GM12878 (cell line): ENCODE results near the gene CCDC191. TPM values are rescaled to one million over a fixed set of nuclear protein-coding genes. Genes with fewer than 3 reads are reported as not detected.

ENCODE experiments used
- ATAC-seq: fragments of 200-7000 bp; cut with Tn5 transposase; 3 replicates; pipeline ENCODE4 v1.9.1; 2020; ENCODE audit warnings: mild to moderate bottlenecking, moderate library complexity
- BruUV-seq: library from RNA; stranded (reverse); fragments of 400-500 nt; replicated peaks from 2 replicates; lab custom pipeline; 2021; lab: Mats Ljungman, UMichigan
- CTCF ChIA-PET: fragments of 300-600 bp; sonication (Branson Sonifier 250); formaldehyde crosslinking; extraction: SDS; loops from one replicate; lab custom pipeline; 2021; ENCODE audit warnings: inconsistent platforms; lab: Yijun Ruan, JAX
- POLR2A ChIA-PET: fragments of 350-600 bp; formaldehyde crosslinking; extraction: SDS; loops from one replicate; lab custom pipeline; 2021; ENCODE audit warnings: inconsistent platforms; lab: Charles Lee
- RAD21 ChIA-PET: fragments of 300-600 bp; sonication (Branson Sonifier 250); formaldehyde crosslinking; loops from one replicate; lab custom pipeline; 2023; ENCODE audit warnings: antibody characterized with exemption; ENCODE audit not compliant: unreplicated experiment; lab: Charles Lee
- SMC1A ChIA-PET: fragments of 300-600 bp; sonication (Branson Sonifier 250); formaldehyde crosslinking; loops from one replicate; lab custom pipeline; 2023; ENCODE audit not compliant: unreplicated experiment, uncharacterized antibody; lab: Charles Lee
- DNase-seq: peaks from one replicate; pipeline ENCODE4 v3.0.0-alpha.2; 2011; ENCODE audit warnings: low read depth, low spot score
- FAIRE-seq: peaks from 3 replicates; lab custom pipeline; 2011; peaks lifted over from hg19 to GRCh38; lab: Jason Lieb, UNC
- H2AFZ ChIP-seq: 2 replicates; pipeline ENCODE4 v1.6.0; 2011; ENCODE audit warnings: low read depth, low read length, control low read depth; ENCODE audit not compliant: control insufficient read depth
- H3K27ac ChIP-seq: 2 replicates; pipeline ENCODE4 v1.5.1; 2011; ENCODE audit warnings: control low read depth; ENCODE audit not compliant: control insufficient read depth, insufficient read depth
- H3K27me3 ChIP-seq, 2 experiments: replicated peaks in 1 of 2; 2 replicates each; pipeline versions ENCODE4 v1.6.0 to v1.6.1; 2011; ENCODE audit warnings: low read length in 1 of 2; ENCODE audit not compliant: control insufficient read depth in 2 of 2, insufficient read depth in 2 of 2
- H3K36me3 ChIP-seq, 2 experiments: 2 replicates each; pipeline ENCODE4 v1.5.1; 2011; ENCODE audit warnings: low read length in 1 of 2; ENCODE audit not compliant: control insufficient read depth in 2 of 2, insufficient read depth in 2 of 2
- H3K4me1 ChIP-seq: 2 replicates; pipeline ENCODE4 v1.6.1; 2011; ENCODE audit warnings: mild to moderate bottlenecking, low read length, moderate library complexity, mixed read lengths; ENCODE audit not compliant: control insufficient read depth, insufficient read depth
- H3K4me2 ChIP-seq: 2 replicates; pipeline ENCODE4 v1.6.0; 2011; ENCODE audit warnings: control low read depth; ENCODE audit not compliant: control insufficient read depth, insufficient read depth
- H3K4me3 ChIP-seq: fragments of 200-600 bp; sonication (generic); 2 replicates; pipeline ENCODE4 v1.5.1; 2016
- H3K79me2 ChIP-seq: 2 replicates; pipeline ENCODE4 v1.6.0; 2011; ENCODE audit warnings: low read length; ENCODE audit not compliant: control insufficient read depth, insufficient read depth
- H3K9ac ChIP-seq: 2 replicates; pipeline ENCODE4 v1.8.0; 2011; ENCODE audit warnings: low read length, control low read depth, mixed read lengths; ENCODE audit not compliant: control insufficient read depth, insufficient read depth
- H3K9me3 ChIP-seq: replicated peaks from 3 replicates; pipeline ENCODE4 v1.5.1; 2011; ENCODE audit warnings: mild to moderate bottlenecking, low read length; ENCODE audit not compliant: control insufficient read depth, insufficient read depth
- H4K20me1 ChIP-seq: 2 replicates; pipeline ENCODE4 v1.6.0; 2011; ENCODE audit not compliant: control insufficient read depth, insufficient read depth
- BHLHE40 ChIP-seq, 2 experiments: fragments of 450-650 bp in 1 of 2; IDR thresholded peaks; 2 replicates each; pipeline ENCODE4 v1.6.1; 2011 to 2017; ENCODE audit warnings: low read depth in 2 of 2, borderline replicate concordance in 1 of 2, improper control_type of control experiment in 1 of 2, low read length in 1 of 2, mild to moderate bottlenecking in 1 of 2
- CHD4 ChIP-seq: fragments of 200-600 bp; sonication (generic); IDR thresholded peaks from 2 replicates; pipeline ENCODE4 v1.6.1; 2016; ENCODE audit warnings: mild to moderate bottlenecking
- ETV6 ChIP-seq, 2 experiments: fragments of 450-650 bp in 1 of 2; IDR thresholded peaks in 1 of 2; conservative IDR thresholded peaks in 1 of 2; 2 replicates each; pipeline ENCODE4 v1.6.1; 2014; ENCODE audit warnings: antibody characterized with exemption in 1 of 2, borderline replicate concordance in 1 of 2, low read depth in 1 of 2, mild to moderate bottlenecking in 1 of 2, moderate library complexity in 1 of 2
- FOXK2 ChIP-seq: fragments of 450-650 bp; IDR thresholded peaks from 2 replicates; pipeline ENCODE4 v1.6.1; 2017; ENCODE audit warnings: mild to moderate bottlenecking, moderate library complexity
- GATAD2B ChIP-seq: fragments of 450-650 bp; conservative IDR thresholded peaks from 2 replicates; pipeline ENCODE4 v1.6.1; 2017; ENCODE audit warnings: low read depth, mild to moderate bottlenecking, moderate library complexity
- SMC3 ChIP-seq: IDR thresholded peaks from 2 replicates; pipeline ENCODE4 v1.6.1; 2011; ENCODE audit warnings: low read length, improper control_type of control experiment, borderline replicate concordance
- ZNF622 ChIP-seq: fragments of 450-650 bp; IDR thresholded peaks from 2 replicates; pipeline ENCODE4 v1.6.1; 2017; ENCODE audit warnings: mild to moderate bottlenecking, inconsistent platforms
- ZSCAN29 ChIP-seq: fragments of 450-650 bp; IDR thresholded peaks from 2 replicates; pipeline ENCODE4 v1.6.1; 2017; ENCODE audit warnings: mild to moderate bottlenecking, moderate library complexity
- WGBS: methylation state at CpG from one replicate; pipeline ENCODE4 v1.1.6; 2016; ENCODE audit warnings: low lambda C conversion rate; ENCODE audit not compliant: insufficient replicate concordance, insufficient coverage; ENCODE audit errors: missing lambda C conversion rate; 5-methylcytosine and 5-hydroxymethylcytosine counted together
- in situ Hi-C: fragments of 300-500 bp; cut with MboI; formaldehyde crosslinking; loops from 9 replicates; pipeline ENCODE4 v1.14.3; 2018; ENCODE audit warnings: mixed read lengths
- intact Hi-C: fragments of 100-400 bp; cut with micrococcal nuclease; formaldehyde crosslinking; loops from one replicate; pipeline ENCODE4 v1.14.2; 2022; ENCODE audit not compliant: unreplicated experiment
- polyA plus RNA-seq, 11 experiments: library from polyadenylated mRNA; depleted of rRNA in 4 of 11; unstranded in 6 of 11; stranded (reverse) in 5 of 11; fragments of >200 nt; fragmentation: Nextera tagmentation in 4 of 11; fragmentation: Illumina TruSeq in 1 of 11; extraction: Ambion mirVana in 4 of 11; extraction: Trizol in 1 of 11; gene quantifications; 1 replicate in 1 of 11; 2 replicates in 10 of 11; pipeline versions ENCODE4 v1.2.1 to v1.2.3, GENCODE V29; 2011 to 2016; ENCODE audit warnings: inconsistent platforms in 2 of 11, missing spikeins in 2 of 11, low read depth in 1 of 11
- total RNA-seq, 4 experiments: library from RNA; depleted of rRNA in 3 of 4; stranded (reverse); fragments of >200 nt in 3 of 4; fragmentation: Illumina TruSeq in 1 of 4; extraction: Trizol in 1 of 4; gene quantifications; 2 replicates each; pipeline versions ENCODE4 v1.2.1 to v1.2.3, GENCODE V29; 2013 to 2021
- TF ChIP-seq, protein P1 (sequence below): fragments of 450-650 bp; IDR thresholded peaks from 2 replicates; pipeline ENCODE4 v1.6.1; 2016; ENCODE audit warnings: mild to moderate bottlenecking, moderate library complexity, borderline replicate concordance
- TF ChIP-seq, protein P2 (sequence below): fragments of 450-650 bp; IDR thresholded peaks from 2 replicates; pipeline ENCODE4 v1.6.1; 2014; ENCODE audit warnings: mild to moderate bottlenecking

Gene CCDC191
- total and polyA plus RNA-seq, 10 of the 15 experiments (the other 5 are each of a cell fraction or from before 2014, with no cell fraction given): 1.2 to 2.9 (median 1.7) TPM

DNA sequence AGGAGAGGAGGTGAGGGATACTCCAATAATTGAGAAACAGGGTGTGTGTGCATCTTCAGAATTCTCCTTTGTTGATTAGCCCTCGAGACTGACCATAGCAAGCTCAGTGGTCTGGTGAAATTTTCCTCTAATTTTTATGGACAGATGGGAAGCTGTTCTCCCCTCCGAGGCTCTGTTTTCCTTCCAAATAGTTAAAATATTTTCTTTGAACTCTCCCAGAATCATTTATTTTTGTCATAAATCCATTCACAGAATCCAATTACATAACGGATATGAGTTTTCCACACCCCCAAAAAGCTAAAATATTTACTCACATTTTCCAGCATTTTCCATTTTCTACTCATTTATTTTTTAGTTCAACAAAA lies 36.7 kb upstream of the CCDC191 start:
- 36% methylated on average over 3 of the region's 3 CpGs for WGBS
- Histone ChIP-seq H3K4me1 (no peaks in the 10 kb centered on the region), H3K9me3 (no peaks in the 10 kb centered on the region), H3K4me3 (no peak overlapping the region), H3K27me3 (no peaks in the 10 kb centered on the region), H2AFZ (no peak overlapping the region), H3K27ac (no peak overlapping the region), H3K79me2 (no peaks in the 10 kb centered on the region), H3K36me3 (no peaks in the 10 kb centered on the region), H4K20me1 (no peaks in the 10 kb centered on the region), H3K9ac (no peak overlapping the region), H3K4me2 (no peak overlapping the region)
- BruUV-seq: no TSS peak
- in situ Hi-C loops: no loop called here
- ChIA-PET RAD21 (no interaction called here), SMC1A (interaction anchor here (1.5 kb wide), 1 partner anchor 8 kb away, joined by 6 read pairs; no protein-coding TSS in a partner anchor), POLR2A (no interaction called here), CTCF (no interaction called here)
- ATAC-seq (no peak), DNase-seq (no peak), FAIRE-seq (no peak)
- TF ChIP-seq FOXK2 (no peak), ZNF622 (no peak), BHLHE40 (IDR thresholded peaks at IDR 0.05; ENCODE audit: borderline replicate concordance in 1 of 2, low read depth in 2 of 2, low read length in 1 of 2) (no peak), ZSCAN29 (no peak)
- intact Hi-C loops: no loop called here

DNA sequence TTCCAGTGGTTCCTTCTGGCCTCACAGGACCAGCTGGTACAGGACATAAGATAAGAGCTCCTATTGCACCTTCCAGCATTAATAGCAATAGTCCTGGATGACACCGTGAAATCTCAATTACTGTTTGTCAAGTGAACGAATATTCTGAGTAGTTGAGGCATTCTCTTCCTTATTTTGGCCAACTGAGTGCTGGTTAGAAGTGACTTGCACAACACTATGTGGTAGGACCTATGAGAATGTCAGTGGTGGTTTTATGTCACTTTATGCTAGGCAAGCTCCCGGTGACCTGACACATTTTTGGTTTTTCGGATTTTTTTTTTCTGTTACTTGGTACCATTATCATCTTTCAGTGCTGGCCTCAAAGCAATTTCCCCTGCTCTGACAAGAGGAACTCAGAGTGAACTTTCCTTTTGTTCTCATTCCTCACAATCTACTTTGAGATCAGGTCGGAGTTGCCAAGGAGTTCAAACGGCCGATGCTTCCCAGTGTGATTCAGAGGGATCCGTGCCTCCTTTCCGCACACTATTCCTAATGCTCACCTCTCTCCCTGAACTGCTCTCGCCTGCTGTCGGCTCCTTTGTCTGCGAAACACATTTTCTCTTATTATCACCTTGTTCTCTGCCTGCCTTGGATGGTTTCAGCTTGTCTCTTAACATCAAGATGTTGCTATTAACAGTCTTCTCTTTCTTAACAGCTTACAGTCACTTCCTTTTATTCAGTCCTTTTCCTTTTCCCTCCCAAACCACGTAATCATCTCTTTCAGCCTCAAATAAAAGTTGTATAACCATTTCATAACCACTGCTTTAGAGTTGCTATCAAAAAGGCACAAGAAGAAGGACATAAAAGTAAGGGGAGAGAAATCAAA lies 36.1 kb upstream of the CCDC191 start:
- Histone ChIP-seq H3K4me3 (no peak overlapping the region), H3K9me3 (no peaks in the 10 kb centered on the region), H3K79me2 (no peaks in the 10 kb centered on the region), H3K27me3 (no peaks in the 10 kb centered on the region), H4K20me1 (no peaks in the 10 kb centered on the region), H3K4me1 (no peaks in the 10 kb centered on the region), H3K4me2 (no peak overlapping the region), H3K36me3 (peaks cover 0 to 1% of the 10 kb centered on the region in 2 experiments; a peak in 2 of 4 replicates), H2AFZ (no peak overlapping the region), H3K27ac (no peak overlapping the region), H3K9ac (no peak overlapping the region)
- intact Hi-C loops: no loop called here
- BruUV-seq: no TSS peak
- ChIA-PET RAD21 (interaction anchor here (0.7 kb wide), 1 partner anchor 18 kb away, joined by 3 read pairs; no protein-coding TSS in a partner anchor), CTCF (interaction anchor here (0.6 kb wide), 1 partner anchor 8 kb away, joined by 3 read pairs; no protein-coding TSS in a partner anchor), POLR2A (no interaction called here), SMC1A (interaction anchor here (1.5 kb wide), 1 partner anchor 9 kb away, joined by 6 read pairs; no protein-coding TSS in a partner anchor)
- DNase-seq (no peak), ATAC-seq (no peak), FAIRE-seq (no peak)
- WGBS: 50% methylated on average over 13 of the region's 13 CpGs
- in situ Hi-C loops: no loop called here
- TF ChIP-seq CHD4 (no peak), SMC3 (no peak), ZSCAN29 (no peak), BHLHE40 (IDR thresholded peaks at IDR 0.05; ENCODE audit: borderline replicate concordance in 1 of 2, low read depth in 2 of 2, low read length in 1 of 2) (no peak), ETV6 (conservative IDR thresholded peaks at IDR 0.05 in 1 of 2, IDR thresholded peaks at IDR 0.05 in 1 of 2; ENCODE audit: borderline replicate concordance in 1 of 2, low read depth in 1 of 2) (no peak), GATAD2B (no peak)
- TF ChIP-seq, protein P1, sequence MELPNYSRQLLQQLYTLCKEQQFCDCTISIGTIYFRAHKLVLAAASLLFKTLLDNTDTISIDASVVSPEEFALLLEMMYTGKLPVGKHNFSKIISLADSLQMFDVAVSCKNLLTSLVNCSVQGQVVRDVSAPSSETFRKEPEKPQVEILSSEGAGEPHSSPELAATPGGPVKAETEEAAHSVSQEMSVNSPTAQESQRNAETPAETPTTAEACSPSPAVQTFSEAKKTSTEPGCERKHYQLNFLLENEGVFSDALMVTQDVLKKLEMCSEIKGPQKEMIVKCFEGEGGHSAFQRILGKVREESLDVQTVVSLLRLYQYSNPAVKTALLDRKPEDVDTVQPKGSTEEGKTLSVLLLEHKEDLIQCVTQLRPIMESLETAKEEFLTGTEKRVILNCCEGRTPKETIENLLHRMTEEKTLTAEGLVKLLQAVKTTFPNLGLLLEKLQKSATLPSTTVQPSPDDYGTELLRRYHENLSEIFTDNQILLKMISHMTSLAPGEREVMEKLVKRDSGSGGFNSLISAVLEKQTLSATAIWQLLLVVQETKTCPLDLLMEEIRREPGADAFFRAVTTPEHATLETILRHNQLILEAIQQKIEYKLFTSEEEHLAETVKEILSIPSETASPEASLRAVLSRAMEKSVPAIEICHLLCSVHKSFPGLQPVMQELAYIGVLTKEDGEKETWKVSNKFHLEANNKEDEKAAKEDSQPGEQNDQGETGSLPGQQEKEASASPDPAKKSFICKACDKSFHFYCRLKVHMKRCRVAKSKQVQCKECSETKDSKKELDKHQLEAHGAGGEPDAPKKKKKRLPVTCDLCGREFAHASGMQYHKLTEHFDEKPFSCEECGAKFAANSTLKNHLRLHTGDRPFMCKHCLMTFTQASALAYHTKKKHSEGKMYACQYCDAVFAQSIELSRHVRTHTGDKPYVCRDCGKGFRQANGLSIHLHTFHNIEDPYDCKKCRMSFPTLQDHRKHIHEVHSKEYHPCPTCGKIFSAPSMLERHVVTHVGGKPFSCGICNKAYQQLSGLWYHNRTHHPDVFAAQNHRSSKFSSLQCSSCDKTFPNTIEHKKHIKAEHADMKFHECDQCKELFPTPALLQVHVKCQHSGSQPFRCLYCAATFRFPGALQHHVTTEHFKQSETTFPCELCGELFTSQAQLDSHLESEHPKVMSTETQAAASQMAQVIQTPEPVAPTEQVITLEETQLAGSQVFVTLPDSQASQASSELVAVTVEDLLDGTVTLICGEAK: no peak
- TF ChIP-seq, protein P2, sequence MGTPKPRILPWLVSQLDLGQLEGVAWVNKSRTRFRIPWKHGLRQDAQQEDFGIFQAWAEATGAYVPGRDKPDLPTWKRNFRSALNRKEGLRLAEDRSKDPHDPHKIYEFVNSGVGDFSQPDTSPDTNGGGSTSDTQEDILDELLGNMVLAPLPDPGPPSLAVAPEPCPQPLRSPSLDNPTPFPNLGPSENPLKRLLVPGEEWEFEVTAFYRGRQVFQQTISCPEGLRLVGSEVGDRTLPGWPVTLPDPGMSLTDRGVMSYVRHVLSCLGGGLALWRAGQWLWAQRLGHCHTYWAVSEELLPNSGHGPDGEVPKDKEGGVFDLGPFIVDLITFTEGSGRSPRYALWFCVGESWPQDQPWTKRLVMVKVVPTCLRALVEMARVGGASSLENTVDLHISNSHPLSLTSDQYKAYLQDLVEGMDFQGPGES: no peak
